Activated CD8-positive, alpha-beta memory T cell treated with anti-CD3 and anti-CD28 coated beads, Interleukin-2, amount 50 U/mL, for 1 hour (primary cell): Measurements from ENCODE around the gene HCRTR2.
"Not testable (repeated sequence)": the region's sequence is repeated elsewhere in the genome, so short reads cannot be mapped to it uniquely, and the experiment has no call there.

ENCODE experiments used
- DNase-seq: peaks from one replicate; pipeline ENCODE4 v3.0.0-alpha.2; 2020; ENCODE audit errors: extremely low read depth

The HCRTR2 gene

GRCh38 chr6:55174211-55175026 lies at the start of gene HCRTR2:
Gene HCRTR2 (plus strand): TSS chr6:55174515. CDS start chr6:55174588, 73 bp downstream.
- DNase-seq: no peak

- DNase-seq: no peak
Measured at GRCh38 chr6:55130806-55131324, 43.5 kb upstream of the HCRTR2 start.

GRCh38 chr6:55131616-55132015 lies 42.7 kb upstream of the HCRTR2 start:
- DNase-seq: no peak

GRCh38 chr6:55136916-55137315 lies 37.4 kb upstream of the HCRTR2 start:
- DNase-seq: no peak

- no peak for DNase-seq
Measured at GRCh38 chr6:55137929-55138693, 36.2 kb upstream of the HCRTR2 start.

GRCh38 chr6:55141611-55142010 lies 32.7 kb upstream of the HCRTR2 start:
- DNase-seq: no peak

- DNase-seq: no peak
Measured at GRCh38 chr6:55142610-55143009, 31.7 kb upstream of the HCRTR2 start.

- DNase-seq: no peak
Measured at GRCh38 chr6:55153284-55153683, 21.0 kb upstream of the HCRTR2 start.

- not testable (repeated sequence) for DNase-seq
Measured at GRCh38 chr6:55158784-55159183, 15.5 kb upstream of the HCRTR2 start.

GRCh38 chr6:55167860-55168259 lies 6.5 kb upstream of the HCRTR2 start:
- no peak for DNase-seq

GRCh38 chr6:55175078-55176049 lies 1.0 kb downstream of the HCRTR2 start:
- DNase-seq: no peak

- DNase-seq: no peak
Measured at GRCh38 chr6:55176958-55177357, 2.6 kb downstream of the HCRTR2 start.

- no peak for DNase-seq
Measured at GRCh38 chr6:55180258-55180657, 5.9 kb downstream of the HCRTR2 start.

GRCh38 chr6:55182016-55182650 lies 7.8 kb downstream of the HCRTR2 start:
- DNase-seq: no peak

- DNase-seq: no peak
Measured at GRCh38 chr6:55184782-55185530, 10.6 kb downstream of the HCRTR2 start.

GRCh38 chr6:55198715-55199114 lies 24.4 kb downstream of the HCRTR2 start:
- DNase-seq: no peak

GRCh38 chr6:55199239-55199638 lies 24.9 kb downstream of the HCRTR2 start:
- no peak for DNase-seq

- no peak for DNase-seq
Measured at GRCh38 chr6:55208478-55209458, 34.5 kb downstream of the HCRTR2 start.

GRCh38 chr6:55210952-55211351 lies 36.6 kb downstream of the HCRTR2 start:
- no peak for DNase-seq
